ENCODE data around the gene NFIA.

Gene NFIA

GRCh38 chr1:61215676-61216289 lies 133.4 kb downstream of the NFIA start:
- Histone ChIP-seq H4K20me1 (ENCODE audit: insufficient read depth) (no peaks in the 10 kb centered on the region), H3K27me3 (ENCODE audit: insufficient read depth, low read depth) (no peaks in the 10 kb centered on the region), H3K4me3 (IDR thresholded peaks at IDR 0.05; ENCODE audit: insufficient read depth, low read depth, low read length) (no peak overlapping the region), H3K4me1 (ENCODE audit: low read depth, poor library complexity, severe bottlenecking) (no peaks in the 10 kb centered on the region), H3K27ac (no peak overlapping the region), H3K36me3 (ENCODE audit: insufficient read depth) (no peaks in the 10 kb centered on the region), H3K9ac (no peak overlapping the region), H3K79me2 (ENCODE audit: insufficient read depth, low read depth) (no peaks in the 10 kb centered on the region), H2AFZ (ENCODE audit: low read depth) (no peak overlapping the region), H3K4me2 (no peak overlapping the region)
- TF ChIP-seq, protein P1, sequence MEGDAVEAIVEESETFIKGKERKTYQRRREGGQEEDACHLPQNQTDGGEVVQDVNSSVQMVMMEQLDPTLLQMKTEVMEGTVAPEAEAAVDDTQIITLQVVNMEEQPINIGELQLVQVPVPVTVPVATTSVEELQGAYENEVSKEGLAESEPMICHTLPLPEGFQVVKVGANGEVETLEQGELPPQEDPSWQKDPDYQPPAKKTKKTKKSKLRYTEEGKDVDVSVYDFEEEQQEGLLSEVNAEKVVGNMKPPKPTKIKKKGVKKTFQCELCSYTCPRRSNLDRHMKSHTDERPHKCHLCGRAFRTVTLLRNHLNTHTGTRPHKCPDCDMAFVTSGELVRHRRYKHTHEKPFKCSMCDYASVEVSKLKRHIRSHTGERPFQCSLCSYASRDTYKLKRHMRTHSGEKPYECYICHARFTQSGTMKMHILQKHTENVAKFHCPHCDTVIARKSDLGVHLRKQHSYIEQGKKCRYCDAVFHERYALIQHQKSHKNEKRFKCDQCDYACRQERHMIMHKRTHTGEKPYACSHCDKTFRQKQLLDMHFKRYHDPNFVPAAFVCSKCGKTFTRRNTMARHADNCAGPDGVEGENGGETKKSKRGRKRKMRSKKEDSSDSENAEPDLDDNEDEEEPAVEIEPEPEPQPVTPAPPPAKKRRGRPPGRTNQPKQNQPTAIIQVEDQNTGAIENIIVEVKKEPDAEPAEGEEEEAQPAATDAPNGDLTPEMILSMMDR (conservative IDR thresholded peaks at IDR 0.05; ENCODE audit: low read depth, low read length): no peak

- H3K27me3 ChIP-seq (ENCODE audit: insufficient read depth, low read depth): no peaks in the 10 kb centered on the region
- H3K36me3 ChIP-seq (ENCODE audit: insufficient read depth): no peaks in the 10 kb centered on the region
- no peaks in the 10 kb centered on the region for H3K4me1 ChIP-seq (ENCODE audit: low read depth, poor library complexity, severe bottlenecking)
- TF ChIP-seq, protein P1 (conservative IDR thresholded peaks at IDR 0.05; ENCODE audit: low read depth, low read length): no peak
- no peak overlapping the region for H2AFZ ChIP-seq (ENCODE audit: low read depth)
- H3K27ac ChIP-seq: no peak overlapping the region
- H4K20me1 ChIP-seq (ENCODE audit: insufficient read depth): no peaks in the 10 kb centered on the region
- no peak overlapping the region for H3K4me2 ChIP-seq
- H3K79me2 ChIP-seq (ENCODE audit: insufficient read depth, low read depth): no peaks in the 10 kb centered on the region
- no peak overlapping the region for H3K9ac ChIP-seq
- H3K4me3 ChIP-seq (IDR thresholded peaks at IDR 0.05; ENCODE audit: insufficient read depth, low read depth, low read length): no peak overlapping the region
Observed at GRCh38 chr1:61220536-61220935, 138.2 kb downstream of the NFIA start.

- no peaks in the 10 kb centered on the region for H4K20me1 ChIP-seq (ENCODE audit: insufficient read depth)
- no peak overlapping the region for H3K9ac ChIP-seq
- no peaks in the 10 kb centered on the region for H3K36me3 ChIP-seq (ENCODE audit: insufficient read depth)
- H2AFZ ChIP-seq (ENCODE audit: low read depth): no peak overlapping the region; the same call in 1 of the 2 replicates
- H3K79me2 ChIP-seq (ENCODE audit: insufficient read depth, low read depth): no peaks in the 10 kb centered on the region
- H3K27me3 ChIP-seq (ENCODE audit: insufficient read depth, low read depth): no peaks in the 10 kb centered on the region
- no peak overlapping the region for H3K4me2 ChIP-seq
- TF ChIP-seq, protein P1 (conservative IDR thresholded peaks at IDR 0.05; ENCODE audit: low read depth, low read length): no peak
- no peak overlapping the region for H3K27ac ChIP-seq
- H3K4me3 ChIP-seq (IDR thresholded peaks at IDR 0.05; ENCODE audit: insufficient read depth, low read depth, low read length): no peak overlapping the region
- H3K4me1 ChIP-seq (ENCODE audit: low read depth, poor library complexity, severe bottlenecking): no peaks in the 10 kb centered on the region
Observed at GRCh38 chr1:61221642-61222041, 139.3 kb downstream of the NFIA start.

DNA sequence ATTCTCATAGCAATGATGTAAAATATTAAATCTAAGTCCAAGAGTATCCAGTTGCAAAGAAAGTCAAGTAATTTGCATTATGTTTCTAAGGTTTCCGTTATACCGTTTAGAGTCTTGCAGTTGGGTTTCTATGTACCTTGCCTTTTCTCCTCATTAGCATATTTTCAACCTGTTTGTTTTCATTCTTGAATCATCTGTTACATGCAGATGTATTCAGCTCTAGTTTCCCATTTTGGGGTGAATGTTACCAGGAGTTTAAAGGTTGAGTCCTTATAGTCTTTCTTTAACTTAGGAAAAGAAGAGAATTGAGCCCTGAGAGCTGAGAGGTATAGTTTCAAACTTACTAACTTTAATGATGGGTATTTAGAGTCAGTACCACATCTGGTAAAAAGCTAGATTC lies 139.9 kb downstream of the NFIA start:
- Histone ChIP-seq H2AFZ (ENCODE audit: low read depth) (no peak overlapping the region), H3K4me2 (no peak overlapping the region), H3K27me3 (ENCODE audit: insufficient read depth, low read depth) (no peaks in the 10 kb centered on the region), H3K4me3 (IDR thresholded peaks at IDR 0.05; ENCODE audit: insufficient read depth, low read depth, low read length) (no peak overlapping the region), H3K9ac (no peak overlapping the region), H3K36me3 (ENCODE audit: insufficient read depth) (no peaks in the 10 kb centered on the region), H4K20me1 (ENCODE audit: insufficient read depth) (no peaks in the 10 kb centered on the region), H3K27ac (no peak overlapping the region), H3K79me2 (ENCODE audit: insufficient read depth, low read depth) (no peaks in the 10 kb centered on the region), H3K4me1 (ENCODE audit: low read depth, poor library complexity, severe bottlenecking) (no peaks in the 10 kb centered on the region)
- TF ChIP-seq, protein P1 (conservative IDR thresholded peaks at IDR 0.05; ENCODE audit: low read depth, low read length): no peak
